ENCODE data around the gene FAM111A.

FAM111A gene

GRCh38 chr11:59158206-59159068 lies 15.8 kb downstream of the FAM111A start:
- TF ChIP-seq CTCF (IDR thresholded peaks at IDR 0.05), result peak; percentile 81

- no peak for TF ChIP-seq CTCF (IDR thresholded peaks at IDR 0.05)
These were observed 21.4 kb downstream of the FAM111A start for GRCh38 chr11:59164028-59164427.

- peak; percentile 89 for TF ChIP-seq CTCF (IDR thresholded peaks at IDR 0.05)
These were observed 29.1 kb downstream of the FAM111A start, which contains the start of gene DTX4 for GRCh38 chr11:59171508-59172322. TSS of gene DTX4 (plus strand) at chr11:59172132. CDS start at chr11:59172596, 464 bp downstream.

GRCh38 chr11:59172345-59173079 lies 29.9 kb downstream of the FAM111A start:
- TF ChIP-seq CTCF (IDR thresholded peaks at IDR 0.05), result no peak

DNA sequence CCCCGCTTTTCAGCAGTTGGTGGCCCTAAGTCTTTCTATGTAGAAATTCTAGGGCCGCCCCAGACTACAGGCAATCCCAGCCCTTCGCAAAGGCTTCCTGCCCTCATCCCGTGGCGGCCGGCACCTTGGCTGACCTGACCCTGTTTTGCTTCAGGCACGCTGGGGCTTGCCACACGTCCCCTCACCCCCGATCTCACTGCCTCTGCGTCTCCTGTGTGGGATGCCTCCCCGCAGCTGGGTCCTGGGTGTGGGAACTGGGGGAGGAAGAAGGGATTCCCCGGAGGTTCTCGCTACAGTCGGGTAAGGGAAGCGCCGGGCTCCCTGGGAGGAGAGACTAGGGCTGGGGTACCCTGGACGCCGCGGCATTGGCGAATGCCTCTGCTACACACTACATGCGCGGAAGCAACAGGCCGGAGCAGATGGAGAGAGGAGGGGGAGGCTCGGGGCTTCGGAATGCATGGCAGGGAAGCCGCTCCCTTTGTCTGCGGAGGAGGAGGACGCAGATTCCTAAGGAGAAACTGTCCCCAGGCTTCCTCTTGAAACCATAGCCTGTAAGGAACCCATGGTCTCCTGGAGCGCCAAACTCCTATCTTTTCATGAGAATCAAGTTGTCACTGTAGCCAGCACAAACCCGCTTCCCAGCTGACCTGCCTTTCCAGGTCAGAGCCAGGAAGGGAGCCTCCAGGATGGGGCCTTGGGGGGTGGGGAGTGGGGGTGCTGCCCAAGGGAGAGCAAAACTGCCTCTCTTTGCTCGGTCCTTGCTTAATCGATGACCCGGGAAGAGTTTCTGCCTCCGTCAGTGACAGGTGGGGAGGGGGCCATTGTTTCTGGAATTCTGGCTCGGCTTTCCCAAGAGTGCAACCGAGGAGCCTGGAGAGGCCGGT lies 30.7 kb downstream of the FAM111A start:
- TF ChIP-seq CTCF (IDR thresholded peaks at IDR 0.05), result no peak

DNA sequence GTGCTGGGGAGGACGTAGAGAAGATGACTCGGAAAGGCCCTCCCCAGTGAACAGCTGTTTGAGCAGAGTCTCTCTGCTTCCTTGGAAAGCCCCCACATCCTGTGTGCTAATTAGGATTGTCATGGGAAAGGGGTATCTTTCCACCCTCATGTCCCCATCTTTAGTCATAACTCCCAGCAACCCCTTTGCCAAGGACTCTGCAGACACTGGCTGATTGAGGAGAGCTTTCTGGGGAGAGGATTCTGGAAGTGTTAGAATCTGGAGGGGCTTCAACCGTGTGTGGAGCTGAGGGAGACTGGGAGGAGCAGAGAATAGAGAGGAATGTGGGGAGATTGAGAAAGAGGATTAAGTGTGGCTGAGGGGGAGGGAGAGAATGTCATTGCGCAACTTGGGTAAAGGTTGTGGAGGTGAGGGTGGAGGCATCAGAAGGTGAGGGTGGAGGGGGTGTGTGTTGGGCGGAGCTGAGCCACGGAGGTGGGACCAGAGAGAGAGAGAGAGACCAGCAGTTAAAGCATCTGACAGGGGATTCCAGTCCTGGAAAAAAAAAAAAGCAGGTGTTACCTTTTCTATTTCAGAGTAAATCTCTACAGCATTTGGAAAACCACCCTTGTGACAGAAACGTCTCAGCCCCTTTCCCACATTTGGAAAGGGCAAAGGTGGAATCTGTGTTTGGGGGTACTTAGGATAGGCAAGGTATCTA lies 31.5 kb downstream of the FAM111A start:
- TF ChIP-seq CTCF (IDR thresholded peaks at IDR 0.05), result no peak

All from LNCAP (cell line).